ENCODE measurements around the gene SACM1L. TPM values are rescaled to one million over a fixed set of nuclear protein-coding genes. Genes with fewer than 3 reads are reported as not detected.

Gene SACM1L
- total and polyA plus RNA-seq, 4 experiments from 2014 or later = 27.6 to 104 (median 67.4) TPM

DNA sequence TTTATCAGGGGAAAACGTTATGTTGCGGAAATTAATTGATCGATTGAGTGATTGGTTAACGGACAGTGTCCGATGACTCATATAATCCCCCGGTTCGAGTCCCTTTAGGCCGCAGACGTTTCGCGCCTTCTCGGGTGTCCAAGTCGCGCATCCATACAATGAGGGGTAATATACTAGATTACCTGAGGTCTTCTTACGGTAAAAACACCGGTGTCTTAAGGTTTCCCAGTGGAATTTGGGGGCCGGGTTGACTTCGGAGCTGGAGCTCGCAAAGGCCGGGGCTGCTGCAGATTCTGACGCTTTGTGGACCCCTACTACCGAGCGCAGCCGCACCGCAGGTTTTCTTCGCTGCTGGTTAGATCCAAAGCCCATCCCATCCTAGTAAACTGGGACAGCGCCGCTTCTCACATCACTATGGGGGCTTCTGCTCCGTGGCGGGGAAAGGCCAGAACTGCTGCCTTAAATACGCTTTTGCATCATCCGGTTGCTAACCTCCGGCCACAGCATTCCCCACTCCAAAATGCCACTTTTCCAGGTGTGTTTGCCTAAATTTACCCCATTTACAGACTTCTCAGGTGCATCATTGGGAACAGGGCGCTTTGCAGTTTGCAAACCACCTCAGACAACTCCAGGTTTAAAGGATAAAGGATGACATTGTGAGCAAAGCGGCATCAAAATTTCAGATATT, 858 bp upstream of the SACM1L start:
- no peaks in the 10 kb centered on the region for H3K36me3 ChIP-seq (ENCODE audit: insufficient read depth, low read length)
- intact Hi-C loops (cut with micrococcal nuclease) = loop anchor here (2.0 to 5.0 kb wide), 2 partner anchors 379 to 712 kb away; partner anchors contain the start of genes EXOSC7 and ZDHHC3
- H3K27ac ChIP-seq (ENCODE audit: low read depth, low read length) = peak overlapping the region; percentile 94
- no peaks in the 10 kb centered on the region for H3K27me3 ChIP-seq (ENCODE audit: insufficient read depth, low read length)
- H3K27ac Mint-ChIP-seq = peak overlapping the region; percentile 91 to 100 (median 99)
- ChIA-PET POLR2A (ENCODE audit: partially characterized antibody) (interaction anchor here (1.3 to 4.9 kb wide), 8 partner anchors 11 to 380 kb away, joined by 3 to 38 read pairs (median 10); partner anchors contain the start of gene LIMD1), CTCF (ENCODE audit: partially characterized antibody) (interaction anchor here (0.6 to 5.0 kb wide), 4 partner anchors 22 to 143 kb away, joined by 3 to 53 read pairs (median 4); no protein-coding TSS in a partner anchor)
- peaks cover 9 to 39% of the 10 kb centered on the region in 2 donors for H3K36me3 Mint-ChIP-seq
- no peaks in the 10 kb centered on the region for H3K9me3 ChIP-seq (ENCODE audit: control insufficient read depth in 1 of 2, low read length in 2 of 2)
- H3K27me3 Mint-ChIP-seq = peaks cover 2 to 5% of the 10 kb centered on the region in 2 donors
- peaks cover 0 to 11% (median 4%) of the 10 kb centered on the region in 8 donors for H3K9me3 Mint-ChIP-seq
- DNase-seq = peak in 2 of 5 donors; percentile 13 to 62
- H3K4me3 ChIP-seq (ENCODE audit: low read length in 2 of 2) = peak overlapping the region; percentile 84 to 97
- peaks cover 35 to 62% (median 50%) of the 10 kb centered on the region in 4 donors for H3K4me1 Mint-ChIP-seq
- H3K4me3 Mint-ChIP-seq = peak overlapping the region; percentile 86 to 99 (median 93)
- peaks cover 39% of the 10 kb centered on the region for H3K4me1 ChIP-seq (ENCODE audit: insufficient read depth, low read length)

DNA sequence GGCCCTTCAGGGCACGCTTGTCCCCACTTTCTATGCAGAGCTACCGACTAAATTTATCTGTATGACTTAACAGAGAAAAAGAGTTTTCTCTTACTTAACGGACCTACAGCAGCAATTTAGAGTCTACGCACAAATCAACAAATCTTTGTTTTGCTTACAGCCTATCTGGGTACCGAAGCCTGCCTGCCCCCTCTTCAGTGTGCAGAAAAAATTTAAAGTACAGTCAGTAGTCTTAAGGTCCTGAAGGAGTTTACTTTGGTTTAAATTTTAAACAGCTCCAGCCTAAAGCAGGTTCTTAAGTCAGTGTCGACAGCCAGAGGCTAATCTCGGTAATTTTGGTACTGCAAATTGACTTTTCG, 570 bp downstream of the SACM1L start:
- no peaks in the 10 kb centered on the region for H3K9me3 ChIP-seq (ENCODE audit: control insufficient read depth in 1 of 2, low read length in 2 of 2)
- Mint-ChIP-seq H3K27me3 (peaks cover 2 to 5% of the 10 kb centered on the region in 2 donors), H3K9me3 (peaks cover 0 to 11% (median 4%) of the 10 kb centered on the region in 8 donors), H3K4me1 (peaks cover 43 to 69% (median 59%) of the 10 kb centered on the region in 4 donors), H3K36me3 (peaks cover 15 to 52% of the 10 kb centered on the region in 2 donors), H3K4me3 (peak overlapping the region; percentile 86 to 99 (median 93)), H3K27ac (peak overlapping the region; percentile 91 to 100 (median 99))
- ChIA-PET CTCF (ENCODE audit: partially characterized antibody) (interaction anchor here (0.9 to 5.0 kb wide), 8 partner anchors 13 to 649 kb away, joined by 3 to 53 read pairs (median 4); no protein-coding TSS in a partner anchor), POLR2A (ENCODE audit: partially characterized antibody) (interaction anchor here (0.8 to 4.9 kb wide), 16 partner anchors 8 to 849 kb away, joined by 3 to 38 read pairs (median 4); partner anchors contain the start of genes CXCR6 and LIMD1)
- DNase-seq = peak in 1 of 5 donors; percentile 26
- no peaks in the 10 kb centered on the region for H3K27me3 ChIP-seq (ENCODE audit: insufficient read depth, low read length)
- H3K4me3 ChIP-seq (ENCODE audit: low read length in 2 of 2) = peak overlapping the region; percentile 25 to 97
- H3K36me3 ChIP-seq (ENCODE audit: insufficient read depth, low read length) = no peaks in the 10 kb centered on the region
- H3K27ac ChIP-seq (ENCODE audit: low read depth, low read length) = peak overlapping the region; percentile 94
- intact Hi-C loops (cut with micrococcal nuclease) = loop anchor here (1.0 to 5.0 kb wide), 4 partner anchors 12 to 713 kb away; partner anchors contain the start of genes EXOSC7 and ZDHHC3
- H3K4me1 ChIP-seq (ENCODE audit: insufficient read depth, low read length) = peaks cover 53% of the 10 kb centered on the region

DNA sequence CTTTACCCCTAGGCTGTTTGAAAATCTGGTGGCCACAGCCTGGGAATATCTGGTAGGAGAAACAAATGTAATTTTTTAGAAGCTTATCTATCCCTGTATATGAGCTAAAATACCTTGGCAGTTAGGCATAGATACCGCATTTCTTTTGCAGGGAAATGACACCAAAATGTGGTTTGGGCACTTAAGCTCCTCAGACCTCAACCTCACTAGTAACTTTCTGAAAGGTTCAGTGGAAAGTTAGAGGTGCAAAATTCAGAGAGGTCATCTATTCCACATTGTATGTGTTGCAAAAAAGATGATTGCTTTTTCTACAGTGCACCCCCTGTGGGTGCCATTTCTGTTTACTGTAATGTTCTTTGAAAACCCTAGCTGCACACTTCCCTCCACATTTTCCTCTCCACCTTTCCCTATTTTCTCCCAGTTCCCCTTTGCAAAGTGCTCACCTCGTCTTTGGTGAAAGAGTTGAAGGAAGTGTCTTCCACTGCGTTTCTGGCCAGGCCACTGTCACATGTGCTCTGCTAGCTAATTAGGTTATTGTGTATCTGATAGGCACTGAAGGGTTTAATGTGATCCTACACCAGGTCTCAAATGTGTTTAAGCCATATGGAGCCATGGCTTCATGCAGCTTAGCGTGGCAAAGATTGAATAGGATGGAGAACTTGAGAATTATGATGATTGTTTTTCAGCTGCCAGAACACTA, 1.3 kb downstream of the SACM1L start:
- DNase-seq = peak in 2 of 5 donors; percentile 16 to 39
- H3K4me3 ChIP-seq (ENCODE audit: low read length in 2 of 2) = peak overlapping the region; percentile 25 to 97
- no peaks in the 10 kb centered on the region for H3K27me3 ChIP-seq (ENCODE audit: insufficient read depth, low read length)
- Mint-ChIP-seq H3K27ac (peak overlapping the region; percentile 91 to 100 (median 99)), H3K27me3 (peaks cover 2 to 5% of the 10 kb centered on the region in 2 donors), H3K9me3 (peaks cover 0 to 11% (median 4%) of the 10 kb centered on the region in 8 donors), H3K4me1 (peaks cover 46 to 77% (median 64%) of the 10 kb centered on the region in 4 donors), H3K4me3 (peak overlapping the region; percentile 86 to 99 (median 93)), H3K36me3 (peaks cover 16 to 55% of the 10 kb centered on the region in 2 donors)
- ChIA-PET POLR2A (ENCODE audit: partially characterized antibody) (interaction anchor here (1.0 to 4.9 kb wide), 6 partner anchors 13 to 34 kb away, joined by 3 to 38 read pairs (median 10); no protein-coding TSS in a partner anchor), CTCF (ENCODE audit: partially characterized antibody) (interaction anchor here (0.7 to 5.0 kb wide), 7 partner anchors 10 to 386 kb away, joined by 3 to 53 read pairs (median 5); no protein-coding TSS in a partner anchor)
- H3K9me3 ChIP-seq (ENCODE audit: control insufficient read depth in 1 of 2, low read length in 2 of 2) = no peaks in the 10 kb centered on the region
- peak overlapping the region; percentile 94 for H3K27ac ChIP-seq (ENCODE audit: low read depth, low read length)
- H3K36me3 ChIP-seq (ENCODE audit: insufficient read depth, low read length) = no peaks in the 10 kb centered on the region
- H3K4me1 ChIP-seq (ENCODE audit: insufficient read depth, low read length) = peaks cover 60% of the 10 kb centered on the region
- intact Hi-C loops (cut with micrococcal nuclease) = no loop called here

DNA sequence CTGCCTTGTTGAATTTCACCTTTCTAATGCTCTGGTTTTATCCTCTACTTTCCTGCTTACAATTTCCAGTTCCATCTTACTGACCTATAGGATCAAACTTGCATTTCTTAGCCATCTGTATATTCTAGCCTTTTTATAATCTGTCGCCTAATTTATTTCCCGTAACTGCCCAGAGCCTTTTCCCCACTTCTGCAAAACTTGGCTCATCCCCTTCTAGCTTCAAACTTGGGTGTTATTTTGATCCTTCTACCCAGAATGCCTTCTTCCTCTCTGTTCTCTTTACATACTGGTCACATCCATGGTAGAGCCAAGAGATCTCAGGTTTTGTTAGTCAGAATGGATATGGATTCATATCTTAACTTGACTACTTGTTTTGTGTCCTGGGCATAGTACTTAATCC, 2.6 kb downstream of the SACM1L start:
- Mint-ChIP-seq H3K27ac (peak overlapping the region; percentile 63 to 100 (median 99)), H3K36me3 (peaks cover 24 to 64% of the 10 kb centered on the region in 2 donors), H3K4me3 (peak overlapping the region; percentile 34 to 99 (median 93)), H3K4me1 (peaks cover 48 to 89% (median 72%) of the 10 kb centered on the region in 4 donors), H3K27me3 (peaks cover 2 to 5% of the 10 kb centered on the region in 2 donors), H3K9me3 (peaks cover 0 to 11% (median 4%) of the 10 kb centered on the region in 8 donors)
- Histone ChIP-seq H3K27ac (ENCODE audit: low read depth, low read length) (peak overlapping the region; percentile 71), H3K4me1 (ENCODE audit: insufficient read depth, low read length) (peaks cover 72% of the 10 kb centered on the region), H3K4me3 (ENCODE audit: low read length in 2 of 2) (no peak overlapping the region), H3K27me3 (ENCODE audit: insufficient read depth, low read length) (no peaks in the 10 kb centered on the region), H3K9me3 (ENCODE audit: control insufficient read depth in 1 of 2, low read length in 2 of 2) (no peaks in the 10 kb centered on the region), H3K36me3 (ENCODE audit: insufficient read depth, low read length) (no peaks in the 10 kb centered on the region)
- intact Hi-C loops (cut with micrococcal nuclease) = no loop called here
- POLR2A ChIA-PET (ENCODE audit: partially characterized antibody) = interaction anchor here (0.7 kb wide), 1 partner anchor 847 kb away, joined by 4 read pairs; no protein-coding TSS in a partner anchor
- CTCF ChIA-PET (ENCODE audit: partially characterized antibody) = interaction anchor here (0.9 to 5.0 kb wide), 2 partner anchors 31 to 247 kb away, joined by 3 to 53 read pairs; no protein-coding TSS in a partner anchor
- no peak for DNase-seq

DNA sequence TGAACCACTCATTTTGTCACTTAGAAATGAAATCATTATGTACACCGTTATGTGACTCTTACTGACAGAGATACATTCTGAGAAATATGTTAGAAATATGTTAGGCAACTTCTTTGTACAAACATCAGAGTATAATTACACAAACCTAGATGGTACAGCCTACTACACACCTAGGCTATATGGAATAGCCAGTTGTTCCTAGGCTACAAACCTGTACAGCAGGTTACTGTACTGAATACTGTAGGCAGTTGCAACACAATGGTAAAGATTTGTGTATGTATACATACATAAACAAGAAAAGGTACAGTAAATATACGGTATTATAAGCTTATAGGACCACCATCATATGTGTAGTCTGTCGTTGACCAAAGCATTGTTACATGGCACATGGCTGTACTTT, 3.7 kb downstream of the SACM1L start:
- CTCF ChIA-PET (ENCODE audit: partially characterized antibody) = interaction anchor here (1.4 to 3.5 kb wide), 3 partner anchors 13 to 32 kb away, joined by 3 to 36 read pairs (median 11); no protein-coding TSS in a partner anchor
- Mint-ChIP-seq H3K27ac (peak overlapping the region; percentile 95 to 100 (median 98)), H3K9me3 (peaks cover 0 to 11% (median 4%) of the 10 kb centered on the region in 8 donors), H3K27me3 (peaks cover 2 to 5% of the 10 kb centered on the region in 2 donors), H3K4me3 (peak overlapping the region in 6 of 8 donors; percentile 65 to 94 (median 76)), H3K36me3 (peaks cover 26 to 67% of the 10 kb centered on the region in 2 donors), H3K4me1 (peaks cover 52 to 97% (median 76%) of the 10 kb centered on the region in 4 donors)
- POLR2A ChIA-PET (ENCODE audit: partially characterized antibody) = interaction anchor here (1.3 kb wide), 1 partner anchor 99 kb away, joined by 3 read pairs; the partner anchor contains the start of gene LIMD1
- Histone ChIP-seq H3K4me3 (ENCODE audit: low read length in 2 of 2) (no peak overlapping the region), H3K27ac (ENCODE audit: low read depth, low read length) (peak overlapping the region; percentile 71), H3K4me1 (ENCODE audit: insufficient read depth, low read length) (peaks cover 80% of the 10 kb centered on the region), H3K27me3 (ENCODE audit: insufficient read depth, low read length) (no peaks in the 10 kb centered on the region), H3K9me3 (ENCODE audit: control insufficient read depth in 1 of 2, low read length in 2 of 2) (no peaks in the 10 kb centered on the region), H3K36me3 (ENCODE audit: insufficient read depth, low read length) (no peaks in the 10 kb centered on the region)
- no peak for DNase-seq
- intact Hi-C loops (cut with micrococcal nuclease) = no loop called here

DNA sequence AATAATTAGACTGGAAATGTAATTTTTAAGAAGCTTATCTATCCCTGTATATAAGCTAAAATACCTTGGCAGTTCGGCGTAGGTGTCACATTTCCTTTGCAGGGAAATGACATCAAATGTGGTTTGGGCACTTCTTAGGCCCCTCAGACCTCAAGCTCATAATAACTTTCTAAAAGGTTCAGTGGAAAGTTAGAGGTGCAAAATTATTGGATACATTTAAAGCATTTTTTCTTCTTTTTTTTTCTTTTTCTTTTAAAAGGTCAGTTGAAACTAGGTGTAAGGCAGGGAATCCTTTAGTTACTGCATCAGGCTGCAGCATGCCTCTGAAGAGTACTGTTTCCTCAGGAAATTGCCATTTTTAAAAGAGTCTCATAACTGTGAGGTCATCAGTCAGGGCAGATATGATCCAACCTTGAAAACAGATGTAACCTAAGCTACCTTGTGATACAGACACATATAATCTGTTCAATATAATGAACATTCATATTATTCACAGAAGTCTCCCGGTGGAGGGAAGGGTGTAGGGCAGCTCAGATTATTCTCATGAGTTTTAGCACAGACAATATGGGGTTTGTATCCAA, 4.8 kb downstream of the SACM1L start:
- Histone ChIP-seq H3K9me3 (ENCODE audit: control insufficient read depth in 1 of 2, low read length in 2 of 2) (no peaks in the 10 kb centered on the region), H3K4me3 (ENCODE audit: low read length in 2 of 2) (peak overlapping the region in 1 of 2 donors; percentile 29), H3K27ac (ENCODE audit: low read depth, low read length) (peak overlapping the region; percentile 71), H3K36me3 (ENCODE audit: insufficient read depth, low read length) (no peaks in the 10 kb centered on the region), H3K4me1 (ENCODE audit: insufficient read depth, low read length) (peaks cover 84% of the 10 kb centered on the region), H3K27me3 (ENCODE audit: insufficient read depth, low read length) (no peaks in the 10 kb centered on the region)
- ChIA-PET CTCF (ENCODE audit: partially characterized antibody) (interaction anchor here (0.8 to 3.5 kb wide), 7 partner anchors 11 to 385 kb away, joined by 3 to 36 read pairs (median 4); no protein-coding TSS in a partner anchor), POLR2A (ENCODE audit: partially characterized antibody) (interaction anchor here (0.6 to 1.7 kb wide), 9 partner anchors 11 to 1819 kb away, joined by 3 to 4 read pairs (median 4); partner anchors contain the start of genes ELP6 and LIMD1)
- peaks cover under 1 to 1% of the 10 kb centered on the region in 2 donors for H3K27me3 Mint-ChIP-seq
- peaks cover 30 to 60% of the 10 kb centered on the region in 2 donors for H3K36me3 Mint-ChIP-seq
- H3K27ac Mint-ChIP-seq = peak overlapping the region; percentile 95 to 100 (median 98)
- peaks cover 53 to 90% (median 72%) of the 10 kb centered on the region in 4 donors for H3K4me1 Mint-ChIP-seq
- H3K9me3 Mint-ChIP-seq = peaks cover 0 to 3% (median 1%) of the 10 kb centered on the region in 8 donors
- peak overlapping the region; percentile 3 to 77 (median 68) for H3K4me3 Mint-ChIP-seq
- DNase-seq = peak; percentile 73 to 84 (median 76)
- intact Hi-C loops (cut with micrococcal nuclease) = no loop called here
